ENCODE results near the gene APOA4. TPM values are rescaled to one million over a fixed set of nuclear protein-coding genes. Genes with fewer than 3 reads are reported as not detected.

APOA4 gene
- total and polyA plus RNA-seq, 2 experiments from 2014 or later: not detected

DNA sequence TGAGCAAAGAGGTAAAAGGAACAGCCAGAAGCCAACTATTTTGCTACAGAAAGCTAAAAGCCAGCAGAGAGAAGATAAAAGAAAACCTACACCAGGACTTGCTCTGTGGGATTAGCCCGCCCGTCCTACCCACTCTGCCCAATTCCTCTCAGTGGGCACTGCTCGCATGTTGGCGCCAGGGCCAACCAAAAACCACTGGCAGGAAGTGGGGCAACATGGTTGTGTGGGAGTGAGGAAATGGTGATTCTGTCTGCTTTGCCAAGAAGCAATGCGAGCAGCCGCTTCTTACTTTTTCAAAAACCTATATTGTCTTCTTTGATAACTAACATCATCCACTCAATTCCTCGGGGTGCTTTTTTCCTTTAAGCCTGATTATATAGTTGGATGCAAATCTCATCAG lies 28.5 kb upstream of the APOA4 start:
- no peak for ATAC-seq
- no peak overlapping the region for H3K4me2 ChIP-seq
- H3K27ac ChIP-seq (ENCODE audit: low read depth): no peak overlapping the region

More for the DNA sequence above, 28.5 kb upstream of the APOA4 start:
- TF ChIP-seq, protein P1, sequence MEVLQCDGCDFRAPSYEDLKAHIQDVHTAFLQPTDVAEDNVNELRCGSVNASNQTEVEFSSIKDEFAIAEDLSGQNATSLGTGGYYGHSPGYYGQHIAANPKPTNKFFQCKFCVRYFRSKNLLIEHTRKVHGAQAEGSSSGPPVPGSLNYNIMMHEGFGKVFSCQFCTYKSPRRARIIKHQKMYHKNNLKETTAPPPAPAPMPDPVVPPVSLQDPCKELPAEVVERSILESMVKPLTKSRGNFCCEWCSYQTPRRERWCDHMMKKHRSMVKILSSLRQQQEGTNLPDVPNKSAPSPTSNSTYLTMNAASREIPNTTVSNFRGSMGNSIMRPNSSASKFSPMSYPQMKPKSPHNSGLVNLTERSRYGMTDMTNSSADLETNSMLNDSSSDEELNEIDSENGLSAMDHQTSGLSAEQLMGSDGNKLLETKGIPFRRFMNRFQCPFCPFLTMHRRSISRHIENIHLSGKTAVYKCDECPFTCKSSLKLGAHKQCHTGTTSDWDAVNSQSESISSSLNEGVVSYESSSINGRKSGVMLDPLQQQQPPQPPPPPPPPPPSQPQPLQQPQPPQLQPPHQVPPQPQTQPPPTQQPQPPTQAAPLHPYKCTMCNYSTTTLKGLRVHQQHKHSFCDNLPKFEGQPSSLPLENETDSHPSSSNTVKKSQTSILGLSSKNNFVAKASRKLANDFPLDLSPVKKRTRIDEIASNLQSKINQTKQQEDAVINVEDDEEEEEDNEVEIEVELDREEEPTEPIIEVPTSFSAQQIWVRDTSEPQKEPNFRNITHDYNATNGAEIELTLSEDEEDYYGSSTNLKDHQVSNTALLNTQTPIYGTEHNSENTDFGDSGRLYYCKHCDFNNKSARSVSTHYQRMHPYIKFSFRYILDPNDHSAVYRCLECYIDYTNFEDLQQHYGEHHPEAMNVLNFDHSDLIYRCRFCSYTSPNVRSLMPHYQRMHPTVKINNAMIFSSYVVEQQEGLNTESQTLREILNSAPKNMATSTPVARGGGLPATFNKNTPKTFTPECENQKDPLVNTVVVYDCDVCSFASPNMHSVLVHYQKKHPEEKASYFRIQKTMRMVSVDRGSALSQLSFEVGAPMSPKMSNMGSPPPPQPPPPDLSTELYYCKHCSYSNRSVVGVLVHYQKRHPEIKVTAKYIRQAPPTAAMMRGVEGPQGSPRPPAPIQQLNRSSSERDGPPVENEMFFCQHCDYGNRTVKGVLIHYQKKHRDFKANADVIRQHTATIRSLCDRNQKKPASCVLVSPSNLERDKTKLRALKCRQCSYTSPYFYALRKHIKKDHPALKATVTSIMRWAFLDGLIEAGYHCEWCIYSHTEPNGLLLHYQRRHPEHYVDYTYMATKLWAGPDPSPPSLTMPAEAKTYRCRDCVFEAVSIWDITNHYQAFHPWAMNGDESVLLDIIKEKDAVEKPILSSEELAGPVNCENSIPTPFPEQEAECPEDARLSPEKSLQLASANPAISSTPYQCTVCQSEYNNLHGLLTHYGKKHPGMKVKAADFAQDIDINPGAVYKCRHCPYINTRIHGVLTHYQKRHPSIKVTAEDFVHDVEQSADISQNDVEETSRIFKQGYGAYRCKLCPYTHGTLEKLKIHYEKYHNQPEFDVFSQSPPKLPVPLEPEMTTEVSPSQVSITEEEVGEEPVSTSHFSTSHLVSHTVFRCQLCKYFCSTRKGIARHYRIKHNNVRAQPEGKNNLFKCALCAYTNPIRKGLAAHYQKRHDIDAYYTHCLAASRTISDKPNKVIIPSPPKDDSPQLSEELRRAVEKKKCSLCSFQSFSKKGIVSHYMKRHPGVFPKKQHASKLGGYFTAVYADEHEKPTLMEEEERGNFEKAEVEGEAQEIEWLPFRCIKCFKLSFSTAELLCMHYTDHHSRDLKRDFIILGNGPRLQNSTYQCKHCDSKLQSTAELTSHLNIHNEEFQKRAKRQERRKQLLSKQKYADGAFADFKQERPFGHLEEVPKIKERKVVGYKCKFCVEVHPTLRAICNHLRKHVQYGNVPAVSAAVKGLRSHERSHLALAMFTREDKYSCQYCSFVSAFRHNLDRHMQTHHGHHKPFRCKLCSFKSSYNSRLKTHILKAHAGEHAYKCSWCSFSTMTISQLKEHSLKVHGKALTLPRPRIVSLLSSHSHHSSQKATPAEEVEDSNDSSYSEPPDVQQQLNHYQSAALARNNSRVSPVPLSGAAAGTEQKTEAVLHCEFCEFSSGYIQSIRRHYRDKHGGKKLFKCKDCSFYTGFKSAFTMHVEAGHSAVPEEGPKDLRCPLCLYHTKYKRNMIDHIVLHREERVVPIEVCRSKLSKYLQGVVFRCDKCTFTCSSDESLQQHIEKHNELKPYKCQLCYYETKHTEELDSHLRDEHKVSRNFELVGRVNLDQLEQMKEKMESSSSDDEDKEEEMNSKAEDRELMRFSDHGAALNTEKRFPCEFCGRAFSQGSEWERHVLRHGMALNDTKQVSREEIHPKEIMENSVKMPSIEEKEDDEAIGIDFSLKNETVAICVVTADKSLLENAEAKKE (CRISPR knock-in tag; IDR thresholded peaks at IDR 0.05): no peak
- TF ChIP-seq POLR2AphosphoS5 (IDR thresholded peaks at IDR 0.05; ENCODE audit: low read depth): no peak
- TF ChIP-seq STAT1 (IDR thresholded peaks at IDR 0.05; ENCODE audit: unreplicated experiment): no peak
- TF ChIP-seq, protein P2, sequence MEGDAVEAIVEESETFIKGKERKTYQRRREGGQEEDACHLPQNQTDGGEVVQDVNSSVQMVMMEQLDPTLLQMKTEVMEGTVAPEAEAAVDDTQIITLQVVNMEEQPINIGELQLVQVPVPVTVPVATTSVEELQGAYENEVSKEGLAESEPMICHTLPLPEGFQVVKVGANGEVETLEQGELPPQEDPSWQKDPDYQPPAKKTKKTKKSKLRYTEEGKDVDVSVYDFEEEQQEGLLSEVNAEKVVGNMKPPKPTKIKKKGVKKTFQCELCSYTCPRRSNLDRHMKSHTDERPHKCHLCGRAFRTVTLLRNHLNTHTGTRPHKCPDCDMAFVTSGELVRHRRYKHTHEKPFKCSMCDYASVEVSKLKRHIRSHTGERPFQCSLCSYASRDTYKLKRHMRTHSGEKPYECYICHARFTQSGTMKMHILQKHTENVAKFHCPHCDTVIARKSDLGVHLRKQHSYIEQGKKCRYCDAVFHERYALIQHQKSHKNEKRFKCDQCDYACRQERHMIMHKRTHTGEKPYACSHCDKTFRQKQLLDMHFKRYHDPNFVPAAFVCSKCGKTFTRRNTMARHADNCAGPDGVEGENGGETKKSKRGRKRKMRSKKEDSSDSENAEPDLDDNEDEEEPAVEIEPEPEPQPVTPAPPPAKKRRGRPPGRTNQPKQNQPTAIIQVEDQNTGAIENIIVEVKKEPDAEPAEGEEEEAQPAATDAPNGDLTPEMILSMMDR (conservative IDR thresholded peaks at IDR 0.05; ENCODE audit: low read depth in 2 of 2): no peak
- no peak for TF ChIP-seq EZH2phosphoT487 (IDR thresholded peaks at IDR 0.05; ENCODE audit: unreplicated experiment)
- TF ChIP-seq NANOG (IDR thresholded peaks at IDR 0.05; ENCODE audit: borderline replicate concordance): no peak
- TF ChIP-seq EZH2 (IDR thresholded peaks at IDR 0.05; ENCODE audit: low read depth, unreplicated experiment): no peak
- TF ChIP-seq JUNB (IDR thresholded peaks at IDR 0.05; ENCODE audit: unreplicated experiment): no peak
- TF ChIP-seq ZNF331 (CRISPR knock-in tag; IDR thresholded peaks at IDR 0.05; ENCODE audit: low read depth): no peak
- TF ChIP-seq CREB1 (CRISPR knock-in tag; IDR thresholded peaks at IDR 0.05; ENCODE audit: low read depth): no peak
- TF ChIP-seq, protein P3, sequence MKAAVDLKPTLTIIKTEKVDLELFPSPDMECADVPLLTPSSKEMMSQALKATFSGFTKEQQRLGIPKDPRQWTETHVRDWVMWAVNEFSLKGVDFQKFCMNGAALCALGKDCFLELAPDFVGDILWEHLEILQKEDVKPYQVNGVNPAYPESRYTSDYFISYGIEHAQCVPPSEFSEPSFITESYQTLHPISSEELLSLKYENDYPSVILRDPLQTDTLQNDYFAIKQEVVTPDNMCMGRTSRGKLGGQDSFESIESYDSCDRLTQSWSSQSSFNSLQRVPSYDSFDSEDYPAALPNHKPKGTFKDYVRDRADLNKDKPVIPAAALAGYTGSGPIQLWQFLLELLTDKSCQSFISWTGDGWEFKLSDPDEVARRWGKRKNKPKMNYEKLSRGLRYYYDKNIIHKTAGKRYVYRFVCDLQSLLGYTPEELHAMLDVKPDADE (IDR thresholded peaks at IDR 0.05): no peak
- Mint-ChIP-seq H3K36me3 (ENCODE audit: low read depth) (peaks cover 9% of the 10 kb centered on the region), H3K27me3 (ENCODE audit: insufficient read depth, low read depth, poor library complexity) (peaks cover 2% of the 10 kb centered on the region), H3K9me3 (no peaks in the 10 kb centered on the region), H3K4me1 (no peaks in the 10 kb centered on the region; the same call in 2 of the 3 replicates), H3K4me3 (no peak overlapping the region), H3K27ac (no peak overlapping the region)
- Histone ChIP-seq H3K36me3 (ENCODE audit: insufficient read depth) (0 out of 2 replicates have a peak, but pooled peaks cover 4% of the 10 kb centered on the region), H3F3A (replicated peaks; ENCODE audit: low read depth) (no peaks in the 10 kb centered on the region), H3K27me3 (ENCODE audit: insufficient read depth) (no peaks in the 10 kb centered on the region), H3K4me3 (no peak overlapping the region), H3K4me1 (ENCODE audit: insufficient read depth) (no peaks in the 10 kb centered on the region), H3K79me2 (replicated peaks; ENCODE audit: insufficient read depth) (no peaks in the 10 kb centered on the region), H2AFZ (no peak overlapping the region), H4K20me1 (replicated peaks; ENCODE audit: insufficient read depth) (no peaks in the 10 kb centered on the region; the same call in 1 of the 2 replicates), H3K9me2 (ENCODE audit: insufficient read depth) (no peaks in the 10 kb centered on the region)
- DNase-seq (ENCODE audit: low spot score): no peak
